Lower lobe of right lung (tissue), 2 donors: ENCODE results near the gene PFDN6. TPM values are rescaled to one million over a fixed set of nuclear protein-coding genes. Genes with fewer than 3 reads are reported as not detected.

Source experiments
- ATAC-seq, 2 donors: fragments of 200-7000 bp; cut with Tn5 transposase; one replicate each; pipeline ENCODE4 v1.9.1; 2020 to 2022; ENCODE audit warnings: mild to moderate bottlenecking in 2 of 2, moderate library complexity in 2 of 2
- DNase-seq: peaks from one replicate; pipeline ENCODE4 v3.0.0-alpha.2; 2020
- H3K27ac ChIP-seq: fragments of 200-600 bp; one replicate; pipeline ENCODE4 v1.8.0; 2022
- H3K27me3 ChIP-seq: fragments of 200-600 bp; one replicate; pipeline ENCODE4 v1.8.0; 2022; ENCODE audit warnings: low read depth
- H3K36me3 ChIP-seq: fragments of 200-600 bp; one replicate; pipeline ENCODE4 v1.8.0; 2022; ENCODE audit warnings: mild to moderate bottlenecking
- H3K4me1 ChIP-seq: fragments of 200-600 bp; one replicate; pipeline ENCODE4 v1.8.0; 2022
- H3K4me3 ChIP-seq: fragments of 200-600 bp; one replicate; pipeline ENCODE4 v1.8.0; 2022; ENCODE audit warnings: mild to moderate bottlenecking
- H3K9me3 ChIP-seq: fragments of 200-600 bp; one replicate; pipeline ENCODE4 v1.8.0; 2022
- intact Hi-C: fragments of 100-400 bp; cut with DNase I; formaldehyde crosslinking; loops from one replicate; pipeline ENCODE4 v1.11.0; 2022
- total RNA-seq: library from RNA; stranded (reverse); fragmentation: NEBNext Ultra II Directional; extraction: Animal tissue kit (Norgen Biotek cat#: 25700); gene quantifications from one replicate; pipeline ENCODE4 v1.2.1, GENCODE V29; 2021
- TF ChIP-seq, protein P1 (sequence below): fragments of 200-600 bp; IDR thresholded peaks from one replicate; pipeline ENCODE4 v1.8.0; 2022; ENCODE audit warnings: antibody characterized with exemption, mild to moderate bottlenecking
- donor health status: DM: no; HTN: yes; CAD: no; lungs with severe emphysema.

PFDN6 gene
- total RNA-seq, 1 donor from 2014 or later, result 32.9 TPM

DNA sequence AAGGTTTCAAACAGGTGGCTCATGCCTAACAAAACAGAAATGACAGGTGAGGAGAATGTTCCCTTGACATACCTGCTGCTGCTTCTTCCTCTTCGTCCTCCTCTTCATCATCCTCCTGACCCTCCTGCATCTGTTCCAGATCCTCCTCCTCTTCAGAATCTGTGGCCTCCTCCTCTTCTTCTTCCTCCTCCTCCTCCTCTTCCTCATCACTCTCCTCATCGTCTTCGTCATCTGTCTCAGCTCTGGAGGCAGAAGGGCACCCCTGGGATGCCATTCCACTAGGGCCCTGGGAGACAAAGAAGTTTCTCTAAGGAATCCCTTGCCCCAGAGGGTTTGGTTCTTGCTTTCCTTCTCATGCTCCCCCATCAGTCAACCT, 30.5 kb downstream of the PFDN6 start:
- H3K4me3 ChIP-seq, result no peak overlapping the region
- TF ChIP-seq, protein P1, sequence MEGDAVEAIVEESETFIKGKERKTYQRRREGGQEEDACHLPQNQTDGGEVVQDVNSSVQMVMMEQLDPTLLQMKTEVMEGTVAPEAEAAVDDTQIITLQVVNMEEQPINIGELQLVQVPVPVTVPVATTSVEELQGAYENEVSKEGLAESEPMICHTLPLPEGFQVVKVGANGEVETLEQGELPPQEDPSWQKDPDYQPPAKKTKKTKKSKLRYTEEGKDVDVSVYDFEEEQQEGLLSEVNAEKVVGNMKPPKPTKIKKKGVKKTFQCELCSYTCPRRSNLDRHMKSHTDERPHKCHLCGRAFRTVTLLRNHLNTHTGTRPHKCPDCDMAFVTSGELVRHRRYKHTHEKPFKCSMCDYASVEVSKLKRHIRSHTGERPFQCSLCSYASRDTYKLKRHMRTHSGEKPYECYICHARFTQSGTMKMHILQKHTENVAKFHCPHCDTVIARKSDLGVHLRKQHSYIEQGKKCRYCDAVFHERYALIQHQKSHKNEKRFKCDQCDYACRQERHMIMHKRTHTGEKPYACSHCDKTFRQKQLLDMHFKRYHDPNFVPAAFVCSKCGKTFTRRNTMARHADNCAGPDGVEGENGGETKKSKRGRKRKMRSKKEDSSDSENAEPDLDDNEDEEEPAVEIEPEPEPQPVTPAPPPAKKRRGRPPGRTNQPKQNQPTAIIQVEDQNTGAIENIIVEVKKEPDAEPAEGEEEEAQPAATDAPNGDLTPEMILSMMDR, result no peak
- DNase-seq (no peak), ATAC-seq (no peak)
- intact Hi-C loops, result no loop called here
- H3K9me3 ChIP-seq, result no peaks in the 10 kb centered on the region
- no peaks in the 10 kb centered on the region for H3K27me3 ChIP-seq
- H3K4me1 ChIP-seq, result peaks cover 71% of the 10 kb centered on the region
- H3K36me3 ChIP-seq, result peaks cover 33% of the 10 kb centered on the region
- H3K27ac ChIP-seq, result no peak overlapping the region

DNA sequence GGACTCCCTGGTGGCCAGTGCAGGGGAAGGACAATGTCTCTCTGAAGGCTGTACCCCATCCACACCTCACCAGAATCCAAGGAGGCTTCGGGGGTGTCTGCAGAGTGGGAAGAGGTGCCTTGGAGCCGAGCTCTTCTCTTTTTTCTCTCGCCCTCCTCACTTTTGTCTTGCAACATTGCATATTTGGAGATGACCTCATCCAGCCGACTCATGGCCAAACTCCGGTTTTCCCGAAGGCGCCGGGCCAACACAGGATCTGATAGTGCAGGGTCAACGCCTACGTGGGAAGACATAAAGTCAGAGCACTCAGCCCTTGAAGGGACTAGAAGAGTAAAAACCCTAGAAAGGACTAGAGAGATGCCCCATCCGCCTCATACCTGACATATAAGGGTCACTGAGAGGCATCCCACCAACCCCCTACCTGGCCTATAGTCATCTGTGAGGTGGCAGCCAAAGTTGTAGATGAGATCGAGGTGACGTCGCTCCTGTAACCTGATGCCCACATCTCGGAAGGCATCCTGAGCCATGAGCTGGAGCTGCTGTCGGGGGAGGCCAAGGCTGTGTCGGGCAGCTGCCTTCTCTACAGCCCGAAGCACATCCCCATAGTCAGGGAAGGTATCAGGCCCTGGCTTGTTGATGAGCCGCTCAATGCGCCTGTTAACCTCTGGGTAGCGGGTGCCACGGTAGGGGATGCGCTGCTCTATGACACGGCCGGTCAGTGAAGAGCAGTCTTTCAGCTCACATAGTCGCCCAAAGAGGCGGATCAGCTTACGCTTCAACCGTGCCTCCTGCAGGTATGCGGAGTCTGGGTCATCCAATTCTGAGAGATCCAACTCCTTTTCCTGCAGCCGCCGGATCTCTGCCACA, 31.1 kb downstream of the PFDN6 start:
- ATAC-seq, result no peak

DNA sequence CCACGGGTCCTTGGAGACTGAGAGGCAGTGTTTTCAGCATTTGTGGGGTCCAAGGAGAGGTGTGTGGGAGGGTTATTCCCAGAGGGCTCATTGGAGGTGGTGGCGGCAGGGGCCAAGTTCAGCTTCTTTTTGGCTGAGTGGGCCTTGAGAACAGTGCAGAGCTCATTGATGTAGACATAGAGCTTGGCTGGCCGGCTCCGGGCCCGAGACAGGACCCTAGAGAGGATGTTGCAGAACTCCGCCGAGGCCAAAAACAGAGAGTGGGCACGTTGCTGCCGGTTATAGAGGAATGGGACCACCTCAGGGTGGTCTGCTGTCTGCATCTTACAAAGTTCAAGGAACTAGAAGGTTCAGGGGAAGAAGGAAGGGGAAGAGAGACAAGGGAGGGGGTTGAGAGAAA, 31.8 kb downstream of the PFDN6 start:
- Histone ChIP-seq H3K4me1 (peaks cover 62% of the 10 kb centered on the region), H3K36me3 (peaks cover 29% of the 10 kb centered on the region), H3K4me3 (peak overlapping the region; percentile 71), H3K9me3 (no peaks in the 10 kb centered on the region), H3K27me3 (no peaks in the 10 kb centered on the region), H3K27ac (no peak overlapping the region)
- TF ChIP-seq, protein P1, result no peak
- ATAC-seq (no peak), DNase-seq (no peak)
- intact Hi-C loops, result no loop called here

More for the DNA sequence above, 31.1 kb downstream of the PFDN6 start:
- Histone ChIP-seq H3K4me3 (no peak overlapping the region), H3K27ac (peak overlapping the region; percentile 4), H3K36me3 (peaks cover 33% of the 10 kb centered on the region), H3K9me3 (no peaks in the 10 kb centered on the region), H3K4me1 (peaks cover 65% of the 10 kb centered on the region), H3K27me3 (no peaks in the 10 kb centered on the region)
- intact Hi-C loops, result no loop called here
- TF ChIP-seq, protein P1, result no peak
- no peak for DNase-seq

DNA sequence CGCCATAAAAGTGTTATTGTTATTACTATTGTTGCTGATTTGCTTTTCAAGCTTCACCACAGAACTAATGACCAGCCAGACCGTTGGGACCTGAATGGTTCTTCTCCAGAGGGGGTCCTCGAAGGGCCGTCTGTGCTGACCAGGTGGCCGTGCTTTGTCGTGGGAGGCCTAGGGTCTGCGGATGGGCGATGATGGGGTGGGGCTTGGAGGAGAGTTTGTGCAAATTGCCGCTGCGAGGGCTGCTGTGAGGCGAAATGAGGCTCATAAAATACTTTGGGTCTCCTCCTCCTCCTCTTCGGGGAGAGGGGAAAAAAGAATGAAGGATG, 34.2 kb downstream of the PFDN6 start:
- H3K9me3 ChIP-seq, result no peaks in the 10 kb centered on the region
- no peaks in the 10 kb centered on the region for H3K27me3 ChIP-seq
- peaks cover 28% of the 10 kb centered on the region for H3K36me3 ChIP-seq
- peaks cover 46% of the 10 kb centered on the region for H3K4me1 ChIP-seq
- DNase-seq (no peak), ATAC-seq (peak in 1 of 2 donors; percentile 8)
- TF ChIP-seq, protein P1, result no peak
- peak overlapping the region; percentile 89 for H3K27ac ChIP-seq
- intact Hi-C loops, result no loop called here
- peak overlapping the region; percentile 71 for H3K4me3 ChIP-seq

DNA sequence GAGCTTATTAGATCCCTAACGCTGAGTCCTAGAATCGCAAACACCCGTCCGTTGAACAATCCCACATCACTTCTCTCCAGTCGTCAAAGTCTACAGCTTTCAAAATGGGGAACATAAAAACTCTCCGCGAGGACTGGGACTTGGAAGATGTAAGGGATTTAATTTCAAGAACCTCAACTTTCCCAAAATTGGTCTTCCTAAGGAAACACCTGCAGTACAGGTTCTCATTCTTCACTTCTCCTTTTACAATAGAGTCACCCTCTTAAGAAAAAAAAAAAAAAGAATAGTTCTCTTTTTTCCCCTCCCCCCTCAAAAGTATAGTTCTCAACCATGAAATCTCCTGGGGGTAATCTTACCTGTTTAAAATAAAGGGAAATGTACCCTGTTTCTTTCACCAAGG, 34.7 kb downstream of the PFDN6 start:
- TF ChIP-seq, protein P1, result no peak
- H3K4me3 ChIP-seq, result peak overlapping the region; percentile 71
- peak overlapping the region; percentile 89 for H3K27ac ChIP-seq

More for the DNA sequence above, 34.7 kb downstream of the PFDN6 start:
- intact Hi-C loops, result no loop called here
- Histone ChIP-seq H3K36me3 (peaks cover 23% of the 10 kb centered on the region), H3K27me3 (no peaks in the 10 kb centered on the region), H3K9me3 (no peaks in the 10 kb centered on the region), H3K4me1 (peaks cover 41% of the 10 kb centered on the region)
- no peak for ATAC-seq
- no peak for DNase-seq
